ENCODE measurements around the gene MSL3B.

Gene MSL3B

DNA sequence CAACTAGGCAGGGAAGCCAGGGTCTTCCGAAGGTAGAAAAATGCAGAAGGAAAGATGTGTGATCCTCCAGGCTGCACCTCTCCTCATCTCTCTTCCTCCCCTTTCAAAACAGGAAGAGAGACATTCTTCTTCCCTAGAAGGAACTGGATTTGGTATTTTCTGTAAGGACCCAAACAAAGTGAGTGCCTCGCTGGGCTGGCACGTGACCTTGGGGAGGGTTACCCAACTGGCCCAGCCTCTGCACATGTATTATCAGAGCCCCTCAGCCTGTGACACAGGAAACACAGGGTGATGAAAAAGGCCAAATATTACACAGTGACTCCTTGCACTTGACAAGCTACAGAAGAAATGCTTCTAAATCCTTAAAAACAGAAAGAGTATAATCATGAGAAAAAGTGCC is 16.1 kb downstream of the MSL3B start:
- peak; percentile 55 for DNase-seq

DNA sequence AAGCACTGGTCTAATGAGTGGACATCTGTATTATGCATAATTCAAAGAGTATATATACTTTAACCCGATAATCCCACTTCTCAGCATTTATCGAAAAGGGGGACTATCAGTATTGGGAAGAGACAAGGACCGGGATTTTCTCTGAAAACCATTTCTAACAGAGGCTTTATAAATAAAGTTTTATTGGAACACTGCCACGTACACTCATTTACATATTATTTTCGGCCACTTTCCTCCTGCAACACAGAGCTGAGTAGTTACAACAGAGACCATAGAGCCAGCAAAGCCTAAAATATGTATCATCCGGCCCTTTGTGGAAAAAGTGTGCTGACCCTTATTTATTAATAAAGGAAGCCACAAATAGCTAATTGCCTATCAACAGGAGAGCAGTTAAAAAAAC is 17.0 kb downstream of the MSL3B start:
- no peak for DNase-seq

DNA sequence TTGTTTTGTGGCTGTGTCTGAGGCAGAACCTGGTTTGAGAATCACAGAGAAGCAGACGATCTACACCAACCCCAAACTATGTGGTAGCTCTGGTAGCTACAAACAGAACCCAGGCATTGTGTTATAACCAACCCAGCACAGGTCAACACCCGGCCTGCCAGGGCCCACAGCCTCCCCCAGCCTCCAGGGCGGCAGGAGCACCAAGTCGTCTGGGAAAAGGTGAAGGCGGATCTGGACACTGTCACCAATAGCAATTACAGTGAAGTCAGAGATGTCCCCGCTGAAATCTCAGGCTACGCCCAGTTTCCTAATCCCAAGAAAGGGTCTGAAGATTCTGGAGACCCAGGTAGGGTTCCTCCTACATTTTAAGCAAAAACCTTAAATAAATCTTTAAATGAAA is 17.4 kb downstream of the MSL3B start:
- no peak for DNase-seq

DNA sequence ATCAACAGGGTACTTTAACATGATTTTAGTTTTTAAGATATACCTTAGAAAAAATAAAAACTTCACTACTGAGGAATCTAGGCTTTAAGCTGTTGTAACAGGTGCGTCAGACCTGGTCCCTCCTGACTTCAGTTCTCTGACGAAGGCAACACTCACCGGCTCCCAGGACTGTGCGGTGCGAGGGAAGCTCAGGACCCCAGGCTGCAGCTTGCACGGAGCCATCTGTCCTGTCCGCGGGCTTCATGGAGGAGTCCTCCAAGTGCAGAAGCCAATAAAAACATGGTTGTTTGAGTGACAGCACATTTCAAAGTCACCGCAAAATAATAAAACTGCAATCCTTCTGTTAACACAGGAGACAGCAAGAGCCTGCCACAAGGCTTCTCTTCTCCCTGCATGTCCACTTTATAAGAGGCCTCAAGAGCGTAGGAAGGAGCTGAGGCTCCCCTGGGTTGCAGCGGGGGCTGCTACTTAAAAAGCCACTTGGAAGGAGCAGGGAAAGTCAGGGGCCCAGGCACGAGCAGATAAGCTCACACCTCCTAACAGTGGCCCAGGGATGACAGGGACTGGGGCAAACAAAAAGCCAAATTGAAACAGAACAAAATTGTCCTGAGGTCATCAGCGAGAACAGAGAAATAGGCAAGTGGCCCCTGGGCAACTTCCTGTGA is 18.4 kb downstream of the MSL3B start:
- DNase-seq, result no peak

DNA sequence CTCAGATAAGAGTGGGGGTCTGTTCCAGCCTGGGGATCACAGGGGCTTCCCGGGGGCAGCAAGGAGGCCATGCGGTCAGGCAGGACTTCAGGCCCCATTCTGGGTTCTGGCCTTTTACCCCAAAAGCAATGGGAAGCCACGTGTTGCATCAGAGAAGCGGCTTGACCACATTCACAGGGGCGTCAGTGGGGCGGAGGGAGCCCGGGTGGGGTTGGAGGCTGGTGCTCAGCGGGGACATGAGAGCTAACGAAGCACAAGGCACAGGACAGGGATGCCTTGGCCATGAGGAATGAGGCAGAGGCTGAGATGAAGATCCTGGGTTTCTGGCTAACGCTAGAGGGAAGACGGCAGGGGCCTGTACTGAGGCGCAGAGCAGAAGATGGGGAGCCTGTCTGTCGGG is 19.9 kb downstream of the MSL3B start:
- no peak for DNase-seq

DNA sequence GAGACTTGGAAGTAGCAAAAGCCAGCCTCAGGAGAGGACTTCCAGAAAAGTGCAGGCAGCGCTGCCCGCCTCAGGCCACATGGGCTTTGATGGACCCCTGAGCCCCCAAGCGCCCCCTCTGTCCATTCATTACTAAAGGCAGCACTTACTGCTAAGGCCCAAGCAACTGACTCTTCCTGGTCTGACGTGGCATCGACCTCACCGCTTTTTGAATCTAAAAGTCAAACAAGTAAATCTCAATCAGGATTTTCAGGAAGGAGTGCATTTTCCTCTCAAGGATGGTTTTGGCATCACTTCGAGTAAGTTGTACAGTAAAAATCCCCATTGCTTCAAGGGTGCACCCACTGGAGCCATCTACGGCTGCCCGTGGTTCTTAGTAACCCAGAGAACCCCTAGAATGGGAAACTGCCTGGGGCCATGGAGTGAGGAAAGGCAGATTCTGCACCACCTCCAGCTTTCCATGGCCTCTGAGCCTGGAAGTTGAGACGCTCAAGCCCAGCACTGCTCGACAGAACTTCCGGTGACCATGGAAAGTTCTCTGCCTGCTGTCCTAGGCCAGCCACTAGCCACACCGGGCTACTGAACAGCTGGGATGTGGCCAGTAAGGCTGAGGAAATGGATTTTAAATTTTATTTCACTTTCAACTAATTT is 20.8 kb downstream of the MSL3B start:
- no peak for DNase-seq

DNA sequence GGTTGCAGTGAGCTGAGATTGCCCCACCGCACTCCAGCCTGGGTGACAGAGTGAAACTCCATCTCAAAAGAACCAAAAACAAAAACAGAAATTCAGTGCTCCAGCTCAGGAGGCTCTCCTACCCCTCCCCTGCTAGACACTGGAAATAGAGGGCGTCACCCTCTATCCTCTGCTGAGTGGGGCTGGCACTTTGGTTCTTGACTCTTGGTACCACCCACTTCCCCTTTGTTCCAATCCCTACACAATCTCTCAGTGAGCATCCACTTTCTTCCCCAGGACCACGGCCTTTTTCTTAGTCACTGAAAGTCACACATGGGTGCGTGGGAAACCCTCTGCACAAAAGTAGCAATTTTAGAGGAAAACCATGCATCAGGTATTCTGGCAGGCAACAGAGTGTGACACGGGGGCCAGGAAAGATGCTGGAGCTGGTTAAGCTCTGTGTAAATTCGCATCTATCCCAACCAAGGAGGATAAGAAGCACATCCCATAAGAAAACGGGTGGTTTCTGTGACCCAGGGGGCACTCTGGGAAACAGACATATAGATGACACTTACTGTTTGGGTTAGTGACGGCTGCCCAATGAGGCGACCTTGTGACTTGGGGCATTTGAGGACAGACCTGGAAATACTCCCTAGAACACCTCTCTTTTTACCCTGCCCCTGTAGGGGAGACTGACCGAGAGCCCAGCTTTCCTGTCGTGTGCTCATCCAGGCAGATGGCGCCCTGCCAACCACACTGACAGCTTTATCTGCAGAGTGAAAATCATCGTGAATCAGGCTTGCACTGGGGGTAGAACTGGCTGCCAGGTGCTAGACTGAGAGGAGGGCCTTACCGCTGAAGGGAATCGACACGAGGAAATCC is 21.6 kb downstream of the MSL3B start:
- DNase-seq, result no peak

DNA sequence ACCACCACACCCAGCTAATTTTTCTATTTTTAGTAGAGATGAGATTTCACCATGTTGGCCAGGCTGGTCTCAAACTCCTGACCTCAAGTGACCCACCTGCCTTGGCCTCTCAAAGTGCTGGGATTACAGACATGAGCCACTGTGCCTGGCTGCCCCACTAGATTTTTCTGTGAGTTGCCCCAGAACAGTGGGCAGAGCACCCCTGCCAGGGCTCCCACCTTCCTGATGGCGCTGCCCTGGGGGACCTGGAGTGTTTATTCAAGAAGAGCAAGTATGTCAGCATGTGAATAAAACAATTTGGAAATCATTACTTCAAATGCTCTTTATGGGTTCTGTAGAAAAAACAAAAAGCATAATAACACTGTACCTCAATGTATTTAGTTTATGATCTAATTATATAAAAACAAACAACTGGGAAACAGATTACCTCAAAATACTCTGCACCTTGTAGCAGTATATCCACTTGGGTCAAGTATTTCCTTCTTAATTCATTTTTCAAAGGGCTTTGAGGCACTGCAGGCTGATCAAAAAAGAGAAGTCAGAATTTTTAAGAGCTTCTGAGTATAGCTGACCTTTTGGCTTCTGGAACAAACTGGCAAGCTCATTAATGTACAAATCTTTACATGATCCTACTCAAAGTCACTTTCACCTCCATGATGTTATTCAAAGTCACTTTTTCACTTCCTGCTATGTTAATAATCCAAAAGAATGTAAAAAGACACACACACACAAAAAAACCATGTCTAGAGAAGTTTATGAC is 22.7 kb downstream of the MSL3B start:
- no peak for DNase-seq

DNA sequence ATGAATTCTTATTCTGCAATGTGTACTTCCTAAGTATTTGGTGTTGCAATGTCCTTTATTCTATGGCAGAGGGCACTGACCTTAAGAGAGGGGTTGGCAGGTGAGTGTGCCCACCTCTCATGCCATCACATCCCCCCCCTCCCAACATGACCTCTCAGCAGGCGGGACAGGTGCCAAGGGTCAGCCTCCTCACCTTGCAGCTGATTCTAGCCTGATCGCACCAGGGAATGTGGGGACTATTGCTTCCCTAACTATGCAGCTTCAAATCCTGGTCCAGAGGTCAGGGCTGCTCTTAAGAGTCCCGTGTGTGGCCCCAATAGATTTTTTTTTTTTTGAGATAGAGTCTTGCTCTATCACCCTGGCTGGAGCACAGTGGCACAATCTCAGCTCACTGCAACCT is 23.4 kb downstream of the MSL3B start:
- DNase-seq, result no peak

DNA sequence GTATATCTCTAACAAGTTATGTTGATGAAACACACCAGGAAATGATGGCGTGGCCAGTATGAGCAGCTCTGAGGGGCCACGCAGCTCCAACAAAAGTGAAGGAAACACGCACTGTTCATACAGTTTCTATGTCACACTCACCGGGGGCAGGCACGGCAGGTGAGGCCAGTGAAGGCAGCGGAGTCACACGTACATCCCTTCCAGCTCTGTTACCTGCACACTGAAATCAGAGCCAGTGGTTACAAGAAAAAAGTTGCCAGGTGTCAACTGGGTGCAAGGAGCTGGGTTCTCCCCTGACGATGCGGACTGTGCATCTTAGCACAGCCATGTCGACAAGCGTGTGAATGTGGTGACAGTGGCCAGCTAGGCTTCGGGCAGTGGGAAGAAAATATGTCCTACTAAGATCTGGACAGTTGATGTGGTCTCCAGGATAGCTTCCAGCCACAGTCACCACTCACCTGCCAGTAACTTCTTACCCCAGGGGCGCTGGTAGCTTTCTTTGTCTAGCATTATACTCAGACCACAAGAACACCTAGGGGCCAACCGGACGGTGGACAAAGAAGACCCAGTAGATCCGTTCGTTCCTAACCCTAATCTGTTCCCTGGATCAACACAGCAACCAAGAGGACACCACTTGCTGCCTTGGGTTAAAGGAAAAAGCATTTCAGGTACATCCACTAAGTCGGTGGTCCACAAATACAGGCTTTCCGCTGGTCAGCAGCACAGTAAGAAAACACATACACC is 23.9 kb downstream of the MSL3B start:
- no peak for DNase-seq

DNA sequence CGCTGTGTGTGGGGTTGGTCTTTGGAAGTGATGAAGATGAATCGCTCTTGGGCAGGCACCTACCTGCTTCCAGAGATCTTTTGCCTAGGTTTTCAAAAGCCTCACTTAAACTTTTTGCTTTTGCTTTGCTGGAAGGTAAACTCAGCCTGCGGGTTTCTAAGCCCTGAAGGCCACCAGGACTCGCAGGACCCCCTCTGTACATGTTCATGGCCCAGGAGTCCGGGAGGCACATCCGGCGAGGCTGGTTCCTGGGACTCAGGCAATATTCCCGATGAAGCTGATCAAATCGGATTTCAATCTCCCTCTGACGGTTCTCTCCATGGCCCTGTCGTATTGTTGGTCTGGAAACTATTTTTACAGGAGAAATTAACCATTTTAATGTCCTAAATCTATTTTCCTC is 27.0 kb downstream of the MSL3B start:
- no peak for DNase-seq

DNA sequence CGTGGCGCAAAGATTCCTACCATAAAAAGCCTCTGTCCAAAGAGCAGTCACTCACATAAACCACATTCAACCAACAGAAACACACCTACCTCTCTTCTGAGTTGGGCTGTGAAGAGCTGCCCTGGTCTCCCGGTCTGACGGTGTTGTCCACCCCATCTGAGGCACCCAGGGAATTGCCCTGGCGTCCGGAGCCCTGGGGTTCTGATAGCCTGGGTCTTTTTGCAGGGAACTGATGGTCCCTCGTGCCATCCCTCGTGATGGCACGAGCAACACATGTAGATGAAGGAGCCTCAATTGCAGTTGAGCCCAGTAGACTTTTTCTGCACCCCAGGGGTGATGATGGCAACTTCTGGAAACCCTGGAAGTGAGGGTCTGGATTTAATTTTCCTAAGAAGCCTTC is 27.7 kb downstream of the MSL3B start:
- no peak for DNase-seq

DNA sequence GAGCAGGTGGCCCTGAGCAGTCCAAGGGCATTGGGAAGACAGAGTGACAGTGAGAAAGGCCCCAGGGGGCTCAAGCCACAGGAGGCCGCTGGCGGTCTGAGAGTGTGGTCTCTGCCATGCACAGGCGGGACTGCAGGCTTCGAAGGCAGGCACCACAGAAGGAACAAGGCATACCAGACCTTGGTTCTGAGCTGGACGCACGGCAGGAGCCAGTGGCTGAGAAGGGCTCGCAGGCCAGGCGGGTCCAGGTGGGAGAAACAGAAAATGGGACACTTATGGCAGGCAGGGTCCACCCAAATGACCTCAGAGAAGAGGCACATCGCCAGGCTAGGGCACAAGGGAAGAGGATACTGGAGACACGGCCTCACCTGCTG is 28.8 kb downstream of the MSL3B start:
- DNase-seq, result no peak

DNA sequence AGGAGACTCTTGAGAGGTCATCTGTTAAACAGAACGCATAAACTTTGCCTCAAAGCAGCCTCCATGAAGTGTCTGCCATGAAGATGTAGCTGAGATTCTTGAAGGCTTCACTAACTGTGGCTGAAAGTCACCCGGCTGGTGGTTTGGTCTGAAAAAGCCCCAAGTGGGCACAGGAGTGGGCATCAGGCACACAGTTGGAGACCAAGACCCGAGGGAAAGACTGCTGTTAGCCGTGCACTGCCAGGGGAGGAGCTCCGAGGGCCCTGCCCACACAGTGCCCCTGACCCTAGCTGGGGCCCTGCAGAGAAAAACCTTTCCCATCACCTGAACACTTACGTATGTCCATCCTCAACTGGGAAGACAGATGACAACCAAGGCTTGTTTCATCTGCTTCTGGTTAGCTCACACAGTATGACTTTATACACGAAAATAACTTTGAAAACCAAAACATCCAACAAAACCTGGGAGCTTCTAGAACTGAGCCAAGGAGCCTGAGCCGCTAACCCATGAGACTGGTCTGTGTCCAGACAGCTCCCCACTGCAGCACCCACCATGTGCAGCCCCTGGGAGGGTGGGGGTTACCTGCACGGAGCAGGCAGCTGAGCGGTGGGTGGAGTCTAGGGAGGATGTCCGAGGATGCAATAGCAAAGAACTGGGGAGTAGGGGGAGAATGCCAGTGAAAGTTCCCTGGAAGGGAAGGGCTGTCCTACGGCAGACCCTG is 29.3 kb downstream of the MSL3B start:
- DNase-seq, result no peak

DNA sequence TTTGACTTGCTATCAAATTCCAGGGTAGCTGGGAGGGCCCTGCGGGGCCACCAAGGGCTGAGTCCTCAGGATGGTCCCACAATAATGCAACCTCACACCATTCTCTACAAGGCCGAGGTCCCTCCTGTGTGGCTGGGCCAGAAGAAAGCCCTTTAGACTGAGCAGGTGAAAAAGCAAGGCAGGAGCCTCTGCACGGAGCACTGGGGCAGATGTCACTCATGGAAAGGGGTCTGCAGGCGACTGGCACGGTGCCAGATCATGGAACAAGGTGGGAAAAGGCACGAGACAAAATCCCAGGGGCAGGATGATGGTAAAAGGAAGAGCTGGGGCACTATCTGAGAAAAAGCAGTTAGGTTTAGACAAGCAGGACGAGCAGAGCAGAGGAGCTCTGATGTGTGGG is 29.9 kb downstream of the MSL3B start:
- no peak for DNase-seq

DNA sequence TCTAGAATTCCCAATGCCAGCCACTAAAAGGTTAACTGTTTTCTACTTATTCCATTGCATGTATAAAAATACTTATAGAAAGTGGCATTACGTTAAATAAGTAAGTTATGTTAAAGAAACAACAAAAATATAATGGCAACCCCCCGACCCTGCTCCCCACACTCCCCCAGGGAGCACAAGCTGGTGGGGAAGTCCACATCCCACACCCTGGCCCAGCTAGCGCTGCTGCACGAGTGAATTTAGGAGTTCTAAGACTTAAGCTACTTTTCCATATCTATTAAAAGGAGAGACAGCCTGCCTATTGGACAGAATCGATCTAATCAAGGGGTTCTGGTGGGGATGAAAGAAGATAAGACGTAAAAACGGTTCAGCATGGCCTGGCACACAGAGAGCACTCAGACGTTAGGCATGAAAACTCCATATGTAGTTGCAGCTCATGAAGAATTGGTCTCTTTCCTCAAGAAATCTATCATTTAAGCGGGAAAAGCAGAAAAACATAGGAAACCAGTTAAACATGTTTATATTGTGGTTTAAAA is 30.4 kb downstream of the MSL3B start:
- DNase-seq, result no peak

DNA sequence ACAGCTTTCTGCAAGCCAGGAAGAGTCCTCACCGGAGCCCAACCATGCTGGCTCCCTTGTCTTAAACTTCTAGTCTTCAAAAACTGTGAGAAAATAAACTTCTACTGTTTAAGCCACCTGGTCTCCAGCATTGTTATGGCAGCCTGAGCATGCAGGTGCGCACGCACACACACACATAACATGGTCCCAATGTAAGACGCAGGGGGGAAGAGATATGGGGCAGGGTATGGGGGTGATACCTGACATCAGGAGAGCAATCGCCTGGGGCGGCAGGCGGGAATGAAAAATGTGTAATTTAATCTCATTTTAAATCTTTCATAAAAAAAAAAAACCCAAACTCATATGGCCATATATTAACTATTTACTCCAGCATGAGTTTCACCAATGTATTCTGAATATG is 31.8 kb downstream of the MSL3B start:
- DNase-seq, result no peak

DNA sequence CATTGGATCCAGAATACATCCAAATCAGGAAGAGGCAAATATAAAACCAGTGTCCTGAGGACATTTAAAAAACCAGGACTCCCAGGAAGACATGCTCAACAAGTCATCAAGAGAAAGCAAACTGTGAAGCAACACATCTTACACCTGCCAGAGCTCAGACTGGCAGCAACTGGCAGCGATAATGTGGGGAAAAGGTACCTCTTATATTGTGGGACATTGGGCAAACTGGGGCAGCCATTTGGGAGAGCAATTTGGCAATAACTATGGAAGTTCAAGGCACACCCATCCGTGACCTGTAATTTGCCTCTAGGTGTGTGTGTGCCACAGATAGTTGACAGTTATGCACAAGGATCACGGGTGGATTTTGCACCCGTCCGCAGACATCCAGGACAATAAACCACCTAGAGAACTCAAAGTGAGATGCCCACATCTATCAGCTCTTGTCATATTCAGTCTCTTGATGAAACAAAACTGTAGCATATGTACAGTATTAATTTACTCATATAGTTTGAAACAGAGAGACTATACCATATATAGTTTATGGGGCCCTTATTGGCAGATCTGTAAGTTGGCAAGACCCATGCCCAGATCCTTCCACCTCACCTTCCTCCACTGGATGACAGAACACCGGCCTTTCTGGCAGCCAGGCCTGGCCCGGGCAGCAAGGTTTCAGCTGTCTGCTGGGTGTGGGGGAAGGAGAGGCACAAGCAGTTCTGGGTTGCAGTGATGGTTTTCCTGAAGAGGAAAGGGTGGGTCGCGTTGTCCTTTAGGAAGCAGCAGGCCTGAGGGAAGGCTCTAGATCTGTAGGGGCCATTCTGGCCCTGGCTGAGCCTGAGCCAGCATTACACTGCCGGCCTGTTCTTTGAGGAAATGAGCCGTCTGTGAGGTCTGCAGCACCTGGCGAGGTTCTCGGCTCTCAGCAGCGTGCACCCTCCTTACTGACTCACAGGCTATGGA is 32.7 kb downstream of the MSL3B start:
- DNase-seq, result no peak

DNA sequence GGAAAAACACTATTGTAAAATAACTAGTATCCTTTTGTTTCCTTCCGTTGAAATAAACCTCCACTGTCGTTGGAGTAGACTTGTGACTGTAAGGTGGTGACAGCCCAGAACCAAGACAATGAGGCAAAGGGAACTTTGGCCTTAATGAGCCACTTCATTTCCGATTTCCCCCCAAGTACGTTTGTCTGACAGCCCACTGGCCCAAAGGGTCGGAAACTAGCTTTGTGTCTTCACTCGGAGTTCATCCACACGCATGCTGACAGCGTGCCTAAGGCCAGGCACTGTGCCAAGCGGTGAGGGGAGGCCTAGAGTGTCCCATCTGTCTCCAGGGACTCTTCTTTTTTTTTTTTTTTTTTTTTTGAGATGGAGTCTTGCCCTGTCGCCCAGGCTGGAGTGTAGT is 34.8 kb downstream of the MSL3B start:
- no peak for DNase-seq

DNA sequence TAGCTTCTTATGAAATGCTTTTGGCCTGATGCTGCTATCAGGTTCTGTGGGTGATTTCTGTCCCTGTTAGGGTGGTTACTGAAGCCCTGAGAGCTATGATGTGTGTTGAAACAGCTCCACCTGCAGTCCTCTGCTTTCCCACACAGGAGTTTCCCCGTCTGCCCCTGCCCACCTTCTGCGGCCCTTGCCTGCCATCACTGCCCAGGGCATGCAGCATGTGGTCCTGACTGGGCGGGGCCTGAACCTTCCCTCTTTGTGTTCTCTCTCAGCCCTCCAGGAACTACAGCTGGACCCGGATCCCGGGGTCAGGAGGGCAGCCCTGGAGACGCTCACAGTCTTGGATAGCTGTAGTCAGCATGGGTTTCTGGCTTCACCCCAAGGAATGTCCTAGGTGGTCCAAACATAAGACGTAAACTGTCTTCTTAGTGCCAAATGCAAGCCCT is 35.3 kb downstream of the MSL3B start:
- DNase-seq, result peak; percentile 35
